HG02885 (cell line): ENCODE data around the gene SDE2.

ENCODE experiments used
- ATAC-seq: cut with Tn5 transposase; IDR thresholded peaks from one replicate; pipeline ENCODE4 v1.9.1; 2021; ENCODE audit warnings: mild to moderate bottlenecking; ENCODE audit not compliant: unreplicated experiment, poor library complexity

SDE2 gene

GRCh38 chr1:225999227-225999911, at the start of gene SDE2:
Gene SDE2, minus strand, starts transcription at chr1:225999343. Its CDS starts 31 bp downstream, at chr1:225999312.
- ATAC-seq, result peak; percentile 90

GRCh38 chr1:226048886-226049285, 49.7 kb upstream of the SDE2 start:
- no peak for ATAC-seq

GRCh38 chr1:226047495-226047894, 48.4 kb upstream of the SDE2 start:
- ATAC-seq, result no peak

GRCh38 chr1:226046240-226046639, 47.1 kb upstream of the SDE2 start:
- ATAC-seq, result no peak

- no peak for ATAC-seq
These were observed 45.5 kb upstream of the SDE2 start for GRCh38 chr1:226044514-226045101.

GRCh38 chr1:226041419-226041818, 42.3 kb upstream of the SDE2 start:
- no peak for ATAC-seq

- ATAC-seq, result no peak
These were observed 39.5 kb upstream of the SDE2 start for GRCh38 chr1:226038661-226039060.

GRCh38 chr1:226035915-226036314, 36.8 kb upstream of the SDE2 start:
- ATAC-seq, result no peak

- no peak for ATAC-seq
These were observed 35.3 kb upstream of the SDE2 start for GRCh38 chr1:226034482-226034881.

GRCh38 chr1:226033991-226034390, 34.8 kb upstream of the SDE2 start:
- ATAC-seq, result no peak

GRCh38 chr1:226033582-226033981, 34.4 kb upstream of the SDE2 start:
- no peak for ATAC-seq

GRCh38 chr1:226029568-226030225, 30.6 kb upstream of the SDE2 start:
- no peak for ATAC-seq

- peak; percentile 87 for ATAC-seq
These were observed 30.0 kb upstream of the SDE2 start for GRCh38 chr1:226029093-226029496.

GRCh38 chr1:226027538-226028217, 28.5 kb upstream of the SDE2 start:
- no peak for ATAC-seq

- ATAC-seq, result no peak
These were observed 27.7 kb upstream of the SDE2 start for GRCh38 chr1:226026833-226027232.

GRCh38 chr1:226023735-226024134, 24.6 kb upstream of the SDE2 start:
- no peak for ATAC-seq

- ATAC-seq, result no peak
These were observed 22.7 kb upstream of the SDE2 start for GRCh38 chr1:226021801-226022200.

GRCh38 chr1:226021401-226021800, 22.3 kb upstream of the SDE2 start:
- ATAC-seq, result no peak

GRCh38 chr1:226019572-226019971, 20.4 kb upstream of the SDE2 start:
- no peak for ATAC-seq

- ATAC-seq, result no peak
These were observed 17.9 kb upstream of the SDE2 start for GRCh38 chr1:226017070-226017469.

- ATAC-seq, result no peak
These were observed 10.5 kb upstream of the SDE2 start for GRCh38 chr1:226009650-226010044.
